ENCODE results near the gene COA8.

The COA8 gene

DNA sequence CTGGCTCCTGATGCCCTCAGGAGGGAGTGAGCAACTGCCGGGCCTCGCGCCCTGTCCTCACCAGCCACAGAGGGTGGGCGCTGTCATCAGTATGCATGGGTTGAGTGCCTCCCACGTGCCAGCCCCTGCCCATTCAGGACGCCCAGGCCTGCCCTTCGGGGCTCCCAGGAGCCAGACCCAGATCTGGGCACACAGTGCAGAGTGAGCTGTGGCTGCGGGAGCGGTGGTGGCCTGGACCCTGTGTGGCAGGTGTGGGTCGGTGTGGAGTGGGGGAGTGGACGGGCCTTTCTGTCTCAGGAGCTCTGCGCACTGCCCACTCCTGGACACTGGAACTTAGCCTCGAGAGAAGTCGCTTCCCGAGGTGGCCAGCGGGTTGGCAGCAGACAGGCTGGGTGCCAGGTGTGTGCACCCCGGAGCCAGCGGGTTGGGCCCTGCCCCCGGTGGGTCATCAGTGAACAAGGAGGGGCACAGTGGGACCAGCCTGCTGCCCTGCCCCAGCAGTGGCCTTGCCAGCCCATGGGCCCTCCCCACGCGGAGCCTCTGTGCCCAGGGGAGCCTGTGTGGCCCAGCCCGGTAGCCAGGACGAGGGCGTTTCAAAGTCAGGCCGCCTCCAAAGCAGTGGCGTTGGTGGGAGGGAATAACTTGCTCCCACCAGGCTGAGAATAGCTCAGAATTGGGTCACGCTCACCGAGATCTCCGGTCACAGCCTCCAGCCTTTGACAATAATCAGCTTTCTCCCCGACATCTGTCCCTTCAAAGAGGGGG is 24.3 kb upstream of the COA8 start:
- no peak for DNase-seq

DNA sequence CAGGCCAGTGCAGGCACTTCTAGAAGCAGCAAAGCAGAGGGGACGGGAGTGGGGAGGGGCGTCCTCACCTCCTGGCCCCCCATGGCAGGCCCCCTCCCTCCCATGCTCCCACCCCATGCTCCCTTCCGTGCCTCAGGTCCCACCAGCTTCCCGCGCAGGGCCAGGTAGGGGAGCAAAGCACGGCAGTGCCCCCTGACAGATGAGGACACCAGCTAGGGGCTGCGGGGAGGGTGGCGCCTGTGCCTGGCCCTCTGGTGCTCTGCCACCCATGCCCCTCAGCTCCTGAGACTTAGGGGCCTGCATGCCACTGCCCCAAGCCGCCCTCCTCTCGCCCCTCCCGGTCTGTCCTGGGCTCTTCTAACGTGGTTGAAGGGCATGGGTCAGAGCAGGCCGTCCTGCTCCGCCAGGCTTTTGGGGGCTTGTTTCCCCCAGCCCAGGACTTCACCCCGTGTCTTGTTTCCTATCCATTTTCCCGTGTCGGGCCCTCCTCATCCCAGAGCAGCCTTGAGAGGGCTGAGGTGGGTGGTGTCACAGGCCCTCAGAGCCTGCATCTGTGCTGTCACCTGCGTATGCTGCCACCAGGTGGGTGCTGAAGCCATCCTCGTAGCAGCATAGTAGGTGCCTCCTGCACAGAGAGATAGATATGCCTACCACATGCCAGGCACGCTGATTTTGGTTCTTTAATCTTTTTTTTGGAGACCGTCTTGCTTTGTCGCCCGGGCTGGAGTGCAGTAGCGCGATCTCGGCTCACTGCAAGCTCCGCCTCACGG is 23.5 kb upstream of the COA8 start:
- no peak for DNase-seq

DNA sequence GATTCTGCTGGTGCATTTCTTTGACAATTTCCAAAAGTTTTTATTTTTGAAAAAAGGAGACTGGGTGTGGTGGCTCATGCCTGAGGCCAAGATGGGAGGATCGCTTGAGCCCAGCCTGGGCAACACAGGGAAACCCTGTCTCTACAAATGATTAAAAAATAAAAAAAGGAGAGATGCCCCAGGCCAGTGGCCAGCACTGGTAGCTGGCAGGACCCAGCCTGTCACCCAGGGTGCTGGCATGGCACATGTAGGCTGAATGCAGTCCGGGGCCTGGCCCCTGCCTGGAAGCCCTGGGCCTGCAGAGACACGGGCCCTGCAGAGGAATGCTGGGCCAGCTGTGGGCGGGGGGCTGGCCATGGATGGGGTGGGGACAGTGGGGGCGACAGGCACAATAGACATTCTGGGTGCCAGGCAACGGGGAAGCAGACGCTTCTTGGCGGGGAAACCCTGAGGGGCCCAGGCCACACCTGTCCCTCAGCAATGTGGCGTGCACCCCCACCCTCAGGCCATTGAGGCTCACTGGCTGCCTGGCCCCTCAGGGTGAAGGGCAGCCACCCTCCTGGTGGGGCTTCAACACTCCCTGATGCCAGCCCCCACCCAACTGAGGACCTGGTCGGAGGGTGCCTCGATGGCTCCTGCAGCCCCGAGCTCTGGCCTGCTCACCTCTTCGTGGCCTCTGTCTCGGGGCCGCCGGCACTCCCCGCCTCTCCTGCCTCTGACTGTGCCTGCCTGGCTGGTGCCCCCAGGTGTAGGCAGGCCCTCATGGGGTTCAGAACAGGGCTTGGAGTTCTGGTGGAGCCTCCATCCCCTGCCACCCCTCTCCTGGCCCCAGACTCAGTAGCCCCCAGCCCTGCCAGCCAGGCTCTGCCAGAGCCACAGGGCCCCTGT is 21.7 kb upstream of the COA8 start:
- DNase-seq = no peak

DNA sequence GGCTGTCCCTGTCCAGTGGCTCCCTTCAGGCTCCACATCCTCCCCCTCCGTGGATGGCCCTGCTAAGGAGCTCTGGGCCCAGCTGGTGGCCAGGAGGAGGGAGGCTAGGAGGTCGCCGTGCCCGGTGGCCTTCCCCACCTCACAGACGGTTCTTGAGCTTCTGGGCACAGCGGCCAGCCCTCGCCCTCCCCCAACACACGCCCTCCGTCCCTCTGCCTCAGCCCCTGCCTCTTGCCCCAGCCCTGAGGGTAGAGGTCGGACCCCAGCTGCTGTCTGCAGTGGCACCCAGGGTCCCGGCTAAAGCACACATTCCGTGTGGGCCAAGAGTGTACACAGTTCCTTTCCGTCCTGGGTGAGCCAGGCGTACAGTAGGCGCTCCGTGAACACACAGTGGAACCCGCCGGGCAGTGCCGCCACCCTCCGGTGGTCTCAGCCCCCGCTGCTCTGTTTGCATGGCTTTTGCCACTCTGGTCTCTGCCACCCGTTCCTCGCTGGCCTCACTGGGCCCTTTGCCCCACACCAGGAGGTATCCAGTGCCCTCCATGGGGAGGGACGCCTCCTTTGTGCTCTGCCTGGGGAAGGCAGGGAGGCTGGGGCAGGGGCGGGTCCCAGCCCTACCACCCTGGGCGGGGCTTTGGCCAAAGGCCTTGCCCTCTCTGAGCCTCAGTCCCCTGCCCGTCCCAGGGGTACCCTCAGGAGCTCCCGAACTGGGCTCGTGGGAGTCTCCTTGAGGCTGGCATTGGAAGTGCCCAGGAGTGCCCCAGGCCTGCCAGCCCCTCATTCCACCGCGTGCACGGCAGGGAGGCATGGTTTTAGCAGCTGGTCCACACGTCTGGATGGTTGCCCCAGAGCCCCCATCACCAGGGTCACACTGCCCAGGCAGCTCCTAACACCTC is 20.8 kb upstream of the COA8 start:
- DNase-seq = no peak

DNA sequence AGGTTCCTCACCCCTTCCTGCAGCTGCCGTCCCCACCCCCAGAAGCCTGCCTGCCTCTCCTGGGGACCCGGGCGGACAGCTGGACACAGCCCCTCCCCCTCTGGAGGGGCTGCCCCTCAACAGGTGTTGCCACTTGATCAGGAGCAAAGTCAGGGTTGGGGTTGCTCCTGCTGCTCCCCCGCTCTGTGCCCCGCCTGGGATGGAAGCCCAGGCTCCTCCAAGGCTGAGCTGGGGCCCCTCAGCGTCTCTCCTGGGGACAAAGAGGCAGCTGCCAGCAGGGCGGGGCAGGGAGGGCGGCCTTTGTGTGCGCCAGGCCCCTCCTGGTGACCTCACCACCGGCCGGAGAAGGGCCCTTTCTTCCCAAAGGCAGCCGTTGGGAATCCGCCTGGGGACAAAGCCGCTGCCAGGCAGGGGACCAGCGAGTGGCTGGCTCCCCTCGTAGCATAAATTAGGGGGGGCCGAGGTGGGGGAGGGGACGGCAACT is 20.1 kb upstream of the COA8 start:
- DNase-seq = peak in 1 of 2 experiments; percentile 29

DNA sequence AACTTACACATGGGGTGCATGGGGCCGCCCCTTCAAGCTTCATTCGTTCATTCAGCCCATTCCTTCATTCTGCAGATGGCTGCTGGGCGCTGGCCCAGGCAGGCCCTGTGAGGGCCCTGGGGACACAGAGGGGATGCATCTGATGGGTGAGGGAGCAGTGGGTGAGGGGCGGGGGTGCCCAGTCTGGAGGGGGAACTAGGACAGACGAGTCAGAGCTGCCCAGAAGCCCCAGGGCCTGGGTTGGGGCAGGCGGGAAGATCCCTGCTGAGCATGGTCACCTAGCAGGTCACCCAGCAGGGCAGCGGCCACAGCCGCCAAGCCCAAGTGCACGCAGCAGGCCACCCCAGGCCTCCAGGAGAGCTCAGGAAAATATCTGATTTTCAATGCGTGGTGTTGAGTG is 19.6 kb upstream of the COA8 start:
- no peak for DNase-seq

DNA sequence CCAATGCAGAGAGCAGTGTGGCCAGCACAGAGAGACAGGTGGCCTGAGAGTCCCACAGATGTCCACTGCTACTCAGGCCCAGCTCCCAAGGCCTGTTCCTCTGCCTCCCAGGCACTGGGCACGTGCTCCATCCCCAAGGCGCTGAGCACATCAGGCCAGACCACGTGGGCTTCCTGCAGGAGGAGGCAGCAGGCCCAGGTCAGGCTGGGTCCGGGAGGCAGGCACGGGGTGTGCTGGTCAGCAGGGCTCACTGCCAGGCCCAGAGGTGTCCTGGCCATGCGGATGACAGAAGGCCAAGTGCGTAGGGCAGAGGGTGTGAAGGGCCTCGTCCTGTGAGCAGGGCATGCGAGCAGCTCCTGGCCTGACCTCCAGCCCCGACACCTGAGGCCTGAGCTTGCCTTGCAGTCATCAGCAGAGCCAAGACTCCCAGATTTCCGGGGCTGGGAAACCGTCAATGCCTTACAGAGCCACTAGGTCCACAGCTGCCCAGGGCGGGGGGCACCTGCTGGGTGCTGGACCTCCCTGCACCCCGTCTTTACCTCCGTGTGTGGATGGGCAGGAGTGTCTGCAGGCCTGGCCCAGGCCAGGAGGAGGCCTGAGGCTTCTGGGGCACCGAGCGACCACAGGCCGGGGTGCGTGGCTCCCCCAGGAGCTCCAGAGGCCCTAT is 18.9 kb upstream of the COA8 start:
- DNase-seq = no peak

DNA sequence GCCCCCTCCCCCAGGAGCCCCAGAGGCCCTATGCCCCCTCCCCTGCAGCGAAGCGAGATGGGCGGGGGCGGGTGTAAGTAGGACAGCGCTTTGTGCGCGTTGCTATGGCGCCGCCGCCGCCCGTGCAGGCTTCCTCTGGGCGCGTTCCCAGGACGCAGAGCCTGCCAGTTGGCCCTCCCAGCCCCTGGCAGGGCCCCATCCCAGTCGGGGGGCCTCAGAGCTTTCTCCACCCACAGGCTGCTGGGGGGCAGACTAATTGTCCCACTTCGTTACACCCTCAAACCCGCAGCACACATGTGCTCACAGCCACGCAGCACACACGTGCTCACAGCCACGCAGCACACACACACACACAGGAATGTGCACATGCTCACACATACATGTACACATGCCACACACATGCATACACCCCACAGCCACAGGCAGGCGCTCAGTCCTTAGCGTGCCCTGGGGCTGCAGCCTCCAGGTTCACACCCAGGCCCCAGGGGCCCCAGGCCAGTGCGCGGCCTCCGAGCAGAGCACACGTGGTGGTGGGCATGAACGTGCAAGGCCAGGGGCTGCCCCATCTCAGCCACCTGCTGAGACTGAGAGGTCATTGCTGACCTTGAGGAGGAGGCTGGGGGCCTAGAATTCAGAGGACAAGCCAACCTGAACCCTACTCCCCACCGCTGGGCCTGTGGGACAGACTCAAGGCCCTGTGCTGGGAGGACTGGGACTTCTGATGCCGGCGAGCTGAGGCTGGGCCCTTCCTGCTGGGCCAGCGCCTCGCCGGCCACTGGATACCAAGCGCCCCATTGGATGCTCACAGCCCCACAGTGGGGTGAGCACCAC is 18.2 kb upstream of the COA8 start:
- DNase-seq = no peak

DNA sequence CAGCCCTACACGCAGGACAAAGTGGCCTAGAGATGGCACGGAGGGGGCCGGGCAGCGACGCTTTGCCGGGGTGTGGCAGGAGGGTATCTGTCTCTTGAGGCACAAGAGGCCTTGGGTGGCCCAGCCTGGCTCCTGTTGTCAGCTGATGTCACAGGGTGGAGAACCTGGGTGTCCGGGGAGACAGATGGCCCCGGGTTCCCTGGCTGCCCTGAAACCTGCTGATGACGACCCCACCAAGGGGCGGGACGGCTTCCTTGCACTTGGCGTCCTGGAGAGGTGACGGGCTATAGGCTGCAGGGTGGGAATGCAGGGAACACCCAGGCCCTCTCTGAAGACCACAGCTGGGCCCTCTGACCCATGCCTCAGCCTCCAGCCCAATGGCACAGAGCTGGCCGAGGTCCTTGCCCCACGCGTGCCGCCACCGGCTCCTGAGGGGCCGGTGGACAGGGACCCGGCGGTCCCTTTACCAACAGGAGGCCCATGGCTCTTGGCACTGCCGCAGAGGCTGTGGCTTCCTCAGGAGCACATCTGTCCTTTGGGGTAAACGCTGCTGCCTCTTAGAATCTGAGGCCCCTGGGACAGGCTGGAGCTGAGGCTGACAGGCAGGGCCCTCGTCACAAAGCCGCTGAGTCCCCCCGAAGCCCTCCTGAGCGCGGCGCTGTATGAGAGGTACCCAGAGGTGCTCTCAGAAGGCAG is 17.4 kb upstream of the COA8 start:
- DNase-seq = no peak

DNA sequence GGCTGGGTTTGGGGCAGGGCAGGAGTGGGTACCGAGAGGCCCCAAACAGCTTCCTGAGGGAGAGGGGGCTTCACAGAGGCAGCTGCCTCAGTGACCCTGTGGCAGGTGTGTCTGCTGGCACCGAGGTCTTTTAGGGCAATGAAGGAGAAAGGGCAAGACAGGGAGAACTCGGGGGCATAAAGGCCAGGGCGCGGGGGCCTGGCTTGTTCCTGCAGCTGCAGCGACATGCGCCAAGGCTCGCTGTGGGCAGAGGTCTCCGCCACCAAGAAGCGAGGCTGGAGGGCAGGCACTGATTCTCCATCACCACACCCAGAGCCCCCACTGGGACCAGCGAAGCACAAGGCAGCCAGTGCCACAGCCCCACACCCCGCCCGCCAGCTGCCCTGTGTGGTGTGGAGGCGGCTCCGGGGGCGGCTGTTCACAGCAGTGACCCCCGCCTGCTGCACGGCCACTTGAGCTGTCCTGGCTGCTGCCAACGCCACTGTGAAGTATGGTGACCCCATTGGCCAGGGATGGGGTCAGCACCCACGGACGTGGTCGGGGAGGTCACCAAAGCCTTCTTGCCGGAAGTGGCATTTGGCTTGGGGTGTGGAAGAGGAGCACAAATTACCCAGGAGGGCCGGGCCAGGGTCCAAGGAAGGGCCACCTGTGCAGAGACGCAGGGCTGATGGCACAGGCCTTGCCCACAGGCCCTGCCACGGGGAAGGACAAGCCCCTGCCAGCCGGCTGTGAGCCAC is 16.7 kb upstream of the COA8 start:
- no peak for DNase-seq

DNA sequence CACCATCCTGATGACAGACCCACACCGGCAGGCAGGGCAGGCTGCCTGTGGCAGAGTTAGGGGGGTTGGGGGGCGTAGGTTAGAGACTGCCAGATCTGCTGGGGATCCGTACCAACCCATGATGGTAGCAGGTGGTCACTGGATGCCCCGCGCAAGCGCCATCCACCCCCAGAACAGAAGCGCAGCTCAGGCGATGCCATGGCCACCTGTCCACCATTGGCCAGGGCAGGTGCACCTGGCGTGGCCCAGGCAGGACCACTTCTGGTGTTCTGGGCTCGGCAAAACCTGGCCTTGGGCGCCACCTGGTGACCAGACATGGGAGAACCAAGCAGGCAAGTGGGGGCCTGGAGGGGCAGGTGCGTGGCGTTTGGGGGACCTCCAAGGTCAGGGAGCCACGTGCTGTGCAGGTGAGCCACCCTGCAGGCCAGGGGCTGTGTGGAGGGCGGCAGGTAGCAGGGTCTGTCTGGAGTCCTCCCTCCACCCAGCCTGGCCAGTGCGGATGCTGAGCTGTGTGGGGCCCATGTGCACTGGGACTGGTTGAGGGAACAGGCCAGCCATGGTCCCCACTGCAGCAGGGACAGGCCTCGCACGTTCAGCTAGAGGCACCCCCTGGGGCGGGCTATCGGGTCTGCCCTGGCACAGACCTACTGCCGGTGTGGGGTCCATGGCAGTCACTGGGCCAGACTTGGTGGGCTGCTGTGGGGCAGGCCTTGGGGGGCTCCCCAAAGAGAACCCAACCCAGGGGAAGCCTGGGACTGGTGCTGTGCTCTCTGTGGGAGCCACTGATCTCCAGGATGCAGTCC is 15.9 kb upstream of the COA8 start:
- peak; percentile 30 to 56 for DNase-seq

DNA sequence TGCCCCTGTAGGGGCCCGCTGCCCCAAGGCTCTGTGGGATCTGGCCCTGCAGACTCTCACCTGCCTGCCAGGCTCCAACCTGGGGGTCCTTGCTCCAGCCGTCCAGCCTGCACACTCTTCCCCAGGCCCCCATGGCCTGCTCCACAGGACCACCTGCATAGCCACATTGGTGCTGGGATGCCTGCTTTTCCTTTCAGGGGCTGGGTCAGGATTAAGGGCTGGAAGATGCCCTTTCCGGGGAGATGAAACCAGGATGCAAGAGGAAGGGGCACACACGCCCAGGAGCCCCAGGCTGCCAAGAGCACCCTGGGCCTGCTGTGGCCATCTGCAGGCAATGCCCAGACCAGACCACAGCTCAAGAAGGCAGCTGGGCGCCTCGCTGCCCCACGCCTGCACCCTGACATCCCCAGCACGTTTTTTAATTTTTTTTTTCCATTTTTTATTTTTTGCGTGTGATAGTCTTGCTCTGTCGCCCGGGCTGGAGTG is 15.3 kb upstream of the COA8 start:
- DNase-seq = no peak

DNA sequence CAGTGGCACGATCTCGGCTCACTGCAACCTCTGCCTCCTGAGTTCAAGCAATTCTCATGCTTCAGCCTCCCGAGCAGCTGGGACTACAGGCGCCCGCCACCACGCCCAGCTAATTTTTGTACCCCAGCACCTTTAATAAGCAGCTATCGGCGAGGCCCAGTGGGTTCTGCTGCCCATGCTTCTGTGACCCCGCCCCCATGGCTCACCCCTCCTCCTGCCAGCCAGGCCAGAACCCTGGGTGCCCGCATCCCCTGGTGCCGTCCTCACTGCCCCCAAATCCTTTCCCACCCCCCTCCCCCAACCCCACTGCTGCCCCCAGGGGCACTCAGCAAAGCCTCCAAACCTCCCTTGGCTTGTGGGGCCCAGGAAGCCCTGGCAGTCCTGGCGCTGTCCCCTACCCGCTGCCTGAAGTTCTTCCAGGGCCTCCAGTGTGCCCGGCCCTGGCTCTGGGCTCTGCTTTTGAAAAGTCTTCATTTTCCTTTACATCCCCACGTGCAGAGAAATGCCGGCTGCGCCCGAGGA is 14.8 kb upstream of the COA8 start:
- no peak for DNase-seq

DNA sequence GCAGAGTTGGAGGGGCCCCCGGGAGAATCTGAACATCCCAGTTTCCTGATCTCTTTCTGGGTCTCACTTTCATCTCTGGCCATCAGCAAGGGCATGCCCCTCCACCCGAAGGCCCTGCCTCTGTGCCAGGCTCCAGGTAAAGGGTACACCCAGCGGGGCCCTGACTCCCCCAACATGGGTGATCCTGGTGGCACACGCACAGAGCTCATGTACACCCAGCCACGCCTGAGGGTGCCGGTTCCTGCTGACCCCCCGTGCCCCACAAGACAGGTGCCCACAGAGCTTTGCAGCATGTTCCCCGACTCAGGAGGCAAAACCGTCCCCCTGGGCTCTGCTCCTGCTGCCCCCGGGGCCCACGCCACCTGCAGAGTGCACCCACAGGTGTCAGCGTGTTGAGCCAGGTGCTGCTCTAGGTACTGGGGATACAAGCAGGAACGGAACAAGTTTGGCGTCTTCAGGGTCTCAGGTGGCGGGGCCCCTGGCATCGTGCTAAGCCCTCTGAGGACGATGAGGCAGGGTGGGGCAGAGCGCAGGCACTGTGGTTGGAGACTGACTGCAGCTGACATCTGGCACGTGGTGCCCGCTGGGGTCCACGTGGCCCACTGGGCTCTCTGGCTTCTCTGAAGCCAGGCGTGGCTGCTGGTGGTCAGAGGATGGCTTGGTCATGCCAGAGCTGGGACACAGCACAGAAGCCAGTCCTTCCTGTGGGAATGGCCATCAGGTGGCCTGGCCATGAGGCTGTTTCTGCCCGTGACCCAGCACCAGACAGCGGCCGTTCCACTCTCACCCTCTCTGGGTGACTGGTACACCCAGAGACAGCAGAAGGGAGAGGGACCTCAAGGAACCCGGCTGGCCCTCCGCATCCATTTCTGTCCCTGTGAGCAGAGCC is 14.1 kb upstream of the COA8 start:
- no peak for DNase-seq

DNA sequence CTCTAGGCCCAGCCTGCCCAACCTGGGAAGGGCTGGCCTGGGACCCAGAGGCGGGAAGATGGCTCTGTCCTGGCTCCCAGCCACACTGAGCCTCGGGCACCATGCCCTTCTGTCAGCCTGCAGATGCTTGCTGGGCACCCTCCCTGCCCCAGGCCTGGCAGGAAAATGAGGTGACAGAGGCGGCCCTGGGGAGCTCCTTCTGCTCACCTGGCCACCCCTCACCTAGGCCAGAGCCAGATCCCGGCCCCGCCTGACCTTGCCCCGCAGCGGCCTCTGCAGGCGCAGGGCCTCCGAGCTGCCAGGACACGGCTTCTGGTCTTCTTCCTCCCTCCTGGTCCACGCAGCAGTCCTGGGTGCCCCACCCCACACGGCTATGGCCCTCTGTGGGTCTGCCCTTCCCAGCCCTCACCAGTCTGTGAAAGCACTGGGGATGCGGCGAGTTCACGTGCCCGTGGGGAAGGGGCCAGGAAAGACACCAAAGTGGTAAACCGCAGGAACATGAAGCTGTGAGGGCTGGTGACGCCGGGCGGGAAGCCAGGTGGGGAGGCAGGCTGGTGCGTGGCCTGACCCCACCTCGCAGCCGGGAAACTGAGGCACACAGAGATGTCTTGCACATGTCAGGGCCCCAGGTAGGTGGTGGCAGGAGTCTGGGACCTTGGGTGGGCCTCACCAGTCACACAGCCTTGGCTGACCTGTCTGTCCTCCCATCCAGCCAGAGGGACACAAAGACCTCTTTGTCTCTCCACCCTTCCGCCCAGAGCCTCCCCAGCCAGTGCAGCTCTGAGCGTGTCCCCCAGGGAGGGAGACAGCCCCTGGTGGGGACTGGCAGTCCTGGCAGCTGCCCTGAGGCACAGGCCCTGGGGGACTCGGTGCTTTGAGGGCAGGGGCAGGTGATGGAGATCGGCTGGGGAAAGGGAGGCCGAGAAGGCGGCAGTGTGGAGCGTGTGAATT is 13.1 kb upstream of the COA8 start:
- no peak for DNase-seq
